Progenitor cell of endocrine pancreas (in vitro differentiated cells): ENCODE results near the gene SERPINA12. TPM values are rescaled to one million over a fixed set of nuclear protein-coding genes. Genes with fewer than 3 reads are reported as not detected.

ENCODE experiments used
- DNase-seq: peaks from one replicate; pipeline ENCODE4 v3.0.0; 2021; ENCODE audit warnings: low spot score; ENCODE audit not compliant: unreplicated experiment
- H3K27ac Mint-ChIP-seq: 2 replicates; pipeline ENCODE4 v1.8.0; 2021; ENCODE audit warnings: mild to moderate bottlenecking, moderate library complexity, mixed read lengths
- H3K27me3 Mint-ChIP-seq: 2 replicates; pipeline ENCODE4 v1.8.0; 2021; ENCODE audit warnings: mixed read lengths
- H3K36me3 Mint-ChIP-seq: 2 replicates; pipeline ENCODE4 v1.8.0; 2022; ENCODE audit warnings: mixed read lengths; ENCODE audit not compliant: insufficient read depth
- H3K4me1 Mint-ChIP-seq: 2 replicates; pipeline ENCODE4 v1.8.0; 2021; ENCODE audit warnings: low read depth, mixed read lengths
- H3K4me3 Mint-ChIP-seq: 2 replicates; pipeline ENCODE4 v1.8.0; 2021; ENCODE audit warnings: low read depth, mild to moderate bottlenecking, moderate library complexity, mixed read lengths
- H3K9me3 Mint-ChIP-seq: 2 replicates; pipeline ENCODE4 v1.8.0; 2021; ENCODE audit warnings: low read depth, mixed read lengths
- CTCF ChIP-seq: fragments of 200-600 bp; sonication (generic); IDR thresholded peaks from one replicate; pipeline ENCODE4 v1.5.0; 2021; ENCODE audit warnings: antibody characterized with exemption, mild to moderate bottlenecking; ENCODE audit not compliant: unreplicated experiment
- total RNA-seq: library from RNA; stranded (reverse); gene quantifications from 2 replicates; pipeline ENCODE4 v1.2.1, GENCODE V29; 2021

SERPINA12 gene
- total RNA-seq, 1 donor from 2014 or later, result not detected

- H3K36me3 Mint-ChIP-seq, result no peaks in the 10 kb centered on the region
- TF ChIP-seq CTCF, result no peak
- H3K27me3 Mint-ChIP-seq, result peaks cover 11% of the 10 kb centered on the region
- DNase-seq, result no peak
- H3K27ac Mint-ChIP-seq, result no peak overlapping the region
- H3K4me3 Mint-ChIP-seq, result no peak overlapping the region
- H3K4me1 Mint-ChIP-seq, result peaks cover 2% of the 10 kb centered on the region
- no peaks in the 10 kb centered on the region for H3K9me3 Mint-ChIP-seq
Observed at GRCh38 chr14:94535506-94535905, 26.2 kb upstream of the SERPINA12 start.

GRCh38 chr14:94532447-94532846, 23.2 kb upstream of the SERPINA12 start:
- Mint-ChIP-seq H3K4me1 (no peaks in the 10 kb centered on the region), H3K27ac (no peak overlapping the region), H3K9me3 (peaks cover 1% of the 10 kb centered on the region), H3K36me3 (no peaks in the 10 kb centered on the region), H3K4me3 (no peak overlapping the region), H3K27me3 (no peaks in the 10 kb centered on the region)
- TF ChIP-seq CTCF, result no peak
- no peak for DNase-seq

DNA sequence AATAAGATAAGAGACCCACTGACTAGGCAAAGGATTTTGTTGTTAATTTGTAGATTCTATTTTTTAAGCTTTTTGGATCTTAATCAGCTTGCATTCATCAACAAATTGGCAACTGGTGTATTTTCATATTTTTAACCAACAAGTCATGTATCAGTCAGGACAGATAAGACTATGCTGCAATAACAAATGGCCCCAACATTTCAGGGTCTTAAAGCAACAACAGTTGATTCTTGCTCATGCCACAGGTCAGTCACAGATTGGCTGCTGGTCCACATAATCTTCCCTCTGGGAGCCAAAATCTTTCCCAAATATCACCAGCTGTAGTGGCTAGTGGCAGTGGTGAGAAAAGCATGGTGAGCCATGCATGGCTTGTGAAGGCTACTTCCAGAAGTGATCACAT, 21.9 kb upstream of the SERPINA12 start:
- Mint-ChIP-seq H3K36me3 (peaks cover 2% of the 10 kb centered on the region), H3K27ac (no peak overlapping the region), H3K9me3 (peaks cover 9% of the 10 kb centered on the region), H3K27me3 (no peaks in the 10 kb centered on the region), H3K4me3 (no peak overlapping the region), H3K4me1 (no peaks in the 10 kb centered on the region)
- no peak for DNase-seq
- TF ChIP-seq CTCF, result no peak

GRCh38 chr14:94524093-94524492, 14.8 kb upstream of the SERPINA12 start:
- peaks cover 14% of the 10 kb centered on the region for H3K9me3 Mint-ChIP-seq
- peaks cover 2% of the 10 kb centered on the region for H3K36me3 Mint-ChIP-seq
- peaks cover 5% of the 10 kb centered on the region for H3K27me3 Mint-ChIP-seq
- H3K4me3 Mint-ChIP-seq, result no peak overlapping the region
- no peak for DNase-seq
- H3K4me1 Mint-ChIP-seq, result peaks cover 5% of the 10 kb centered on the region
- no peak for TF ChIP-seq CTCF
- no peak overlapping the region for H3K27ac Mint-ChIP-seq

GRCh38 chr14:94523265-94523664, 14.0 kb upstream of the SERPINA12 start:
- H3K4me1 Mint-ChIP-seq, result peaks cover 5% of the 10 kb centered on the region
- DNase-seq, result no peak
- no peak overlapping the region for H3K4me3 Mint-ChIP-seq
- H3K27me3 Mint-ChIP-seq, result peaks cover 5% of the 10 kb centered on the region
- TF ChIP-seq CTCF, result no peak
- peaks cover 18% of the 10 kb centered on the region for H3K9me3 Mint-ChIP-seq
- no peak overlapping the region for H3K27ac Mint-ChIP-seq
- peaks cover 2% of the 10 kb centered on the region for H3K36me3 Mint-ChIP-seq
